K562 (cell line): Measurements from ENCODE around the gene PCDH12. TPM values are rescaled to one million over a fixed set of nuclear protein-coding genes. Genes with fewer than 3 reads are reported as not detected.

Experiments
- E2F1 ChIP-seq: sonication (generic); formaldehyde crosslinking; IDR thresholded peaks from 2 replicates; pipeline ENCODE4 v1.8.1; 2023; ENCODE audit warnings: mild to moderate bottlenecking, missing genetic modification reagents, moderate library complexity
- ELF1 ChIP-seq: fragments of 200-800 bp; sonication (Bioruptor generic); IDR thresholded peaks from 2 replicates; pipeline ENCODE4 v1.6.1; 2016; ENCODE audit warnings: missing genetic modification characterization, missing compliant biosample characterization
- GTF2E2 ChIP-seq: fragments of 200-800 bp; sonication (Bioruptor generic); IDR thresholded peaks from 2 replicates; pipeline ENCODE4 v1.6.1; 2016; ENCODE audit warnings: missing genetic modification characterization, missing compliant biosample characterization
- HDGF ChIP-seq: fragments of 450-650 bp; IDR thresholded peaks from 2 replicates; pipeline ENCODE4 v1.6.1; 2016
- JUNB ChIP-seq: fragments of 450-650 bp; formaldehyde crosslinking; conservative IDR thresholded peaks from 2 replicates; pipeline ENCODE4 v1.4.0; 2020; ENCODE audit warnings: mild to moderate bottlenecking
- NR2C1 ChIP-seq, 2 experiments: fragments of 450-650 bp; IDR thresholded peaks; 2 replicates each; pipeline ENCODE4 v1.6.1; 2017; ENCODE audit warnings: mild to moderate bottlenecking in 2 of 2, antibody characterized with exemption in 1 of 2, inconsistent platforms in 1 of 2, missing compliant biosample characterization in 1 of 2, missing genetic modification characterization in 1 of 2
- POLR2AphosphoS5 ChIP-seq: IDR thresholded peaks from 2 replicates; pipeline ENCODE4 v1.6.1; 2011; ENCODE audit warnings: mild to moderate bottlenecking, low read depth, low read length, moderate library complexity; ENCODE audit not compliant: control insufficient read depth, insufficient read depth
- RCOR1 ChIP-seq, 2 experiments: IDR thresholded peaks; 2 replicates each; pipeline ENCODE4 v1.6.1; 2012; ENCODE audit warnings: low read depth in 2 of 2, low read length in 2 of 2, borderline replicate concordance in 1 of 2, improper control_type of control experiment in 1 of 2
- SNIP1 ChIP-seq: fragments of 450-650 bp; IDR thresholded peaks from 2 replicates; pipeline ENCODE4 v1.7.1; 2017; ENCODE audit warnings: low read depth, mild to moderate bottlenecking
- SP1 ChIP-seq: sonication (generic); formaldehyde crosslinking; IDR thresholded peaks from 2 replicates; pipeline ENCODE4 v1.8.1; 2022; ENCODE audit warnings: mild to moderate bottlenecking, missing genetic modification reagents
- TEAD2 ChIP-seq: fragments of 450-650 bp; IDR thresholded peaks from 2 replicates; pipeline ENCODE4 v1.6.1; 2016; ENCODE audit warnings: missing genetic modification characterization, control low read depth, missing compliant biosample characterization
- TRIM24 ChIP-seq, 2 experiments: fragments of 450-650 bp; IDR thresholded peaks; 2 replicates each; pipeline ENCODE4 v1.6.1; 2016
- UBTF ChIP-seq, 2 experiments: IDR thresholded peaks; 2 replicates each; pipeline ENCODE4 v1.6.1; 2012; ENCODE audit warnings: improper control_type of control experiment in 2 of 2, low read depth in 2 of 2, low read length in 2 of 2, borderline replicate concordance in 1 of 2
- WHSC1 ChIP-seq: IDR thresholded peaks from one replicate; pipeline ENCODE4 v1.6.1; 2012; ENCODE audit warnings: low read length, control low read depth, inconsistent platforms
- YY1 ChIP-seq, 3 experiments: IDR thresholded peaks; 2 replicates each; pipeline ENCODE4 v1.6.1; 2011; ENCODE audit warnings: low read length in 2 of 3, mild to moderate bottlenecking in 2 of 3, moderate library complexity in 2 of 3, borderline replicate concordance in 1 of 3, control low read depth in 1 of 3, low read depth in 1 of 3; ENCODE audit not compliant: insufficient read depth in 3 of 3, insufficient replicate concordance in 2 of 3, control insufficient read depth in 1 of 3, insufficient read length in 1 of 3; ENCODE audit errors: extremely low read depth in 1 of 3
- ZFP1 ChIP-seq: fragments of 450-650 bp; formaldehyde crosslinking; IDR thresholded peaks from 2 replicates; pipeline ENCODE4 v1.4.0; 2020; ENCODE audit warnings: mild to moderate bottlenecking, mixed read lengths
- ZFP91 ChIP-seq: sonication (generic); formaldehyde crosslinking; IDR thresholded peaks from 2 replicates; pipeline ENCODE4 v1.8.0; 2022; ENCODE audit warnings: mild to moderate bottlenecking, missing genetic modification reagents
- ZKSCAN1 ChIP-seq: fragments of 150-350 bp; IDR thresholded peaks from 2 replicates; pipeline ENCODE4 v1.6.1; 2016; ENCODE audit warnings: low read depth, low read length
- ZNF316 ChIP-seq: fragments of 450-650 bp; IDR thresholded peaks from 2 replicates; pipeline ENCODE4 v1.6.1; 2016
- ZNF511 ChIP-seq: sonication (generic); formaldehyde crosslinking; IDR thresholded peaks from 2 replicates; pipeline ENCODE4 v1.8.0; 2022; ENCODE audit warnings: mild to moderate bottlenecking, missing genetic modification reagents
- ZNF57 ChIP-seq: fragments of 450-650 bp; formaldehyde crosslinking; IDR thresholded peaks from 2 replicates; pipeline ENCODE4 v1.4.0; 2020; ENCODE audit warnings: mild to moderate bottlenecking, moderate library complexity
- polyA plus RNA-seq, 8 experiments: library from polyadenylated mRNA; depleted of rRNA in 4 of 8; stranded (reverse) in 5 of 8; unstranded in 3 of 8; fragments of >200 nt; fragmentation: Nextera tagmentation in 2 of 8; fragmentation: Illumina TruSeq in 1 of 8; extraction: Ambion mirVana in 2 of 8; extraction: Trizol in 1 of 8; gene quantifications; 2 replicates each; pipeline versions ENCODE4 v1.2.1 to v1.2.3, GENCODE V29; 2011 to 2014; ENCODE audit warnings: inconsistent platforms in 1 of 8, missing spikeins in 1 of 8
- total RNA-seq, 7 experiments: library from RNA; depleted of rRNA in 6 of 7; stranded (reverse); fragments of >200 nt in 6 of 7; fragmentation: Illumina TruSeq in 2 of 7; extraction: Trizol in 2 of 7; gene quantifications; 2 replicates each; pipeline versions ENCODE4 v1.2.1 to v1.2.3, GENCODE V29; 2011 to 2021; ENCODE audit warnings: low replicate concordance in 1 of 7

Gene PCDH12
- total and polyA plus RNA-seq, 9 of the 15 experiments (the other 6 are each of a cell fraction or from before 2014, with no cell fraction given), result 0.01 to 0.04 (median 0.01) TPM; not detected in 4

- TF ChIP-seq ZFP91, result no peak
- no peak for TF ChIP-seq ZNF57
- TF ChIP-seq E2F1 (CRISPR knock-in tag), result 0 out of 2 replicates have a peak, but pooled peaks have one; percentile 48
- TF ChIP-seq RCOR1 (IDR thresholded peaks at IDR 0.05; ENCODE audit: borderline replicate concordance in 1 of 2, low read depth in 2 of 2, low read length in 2 of 2), result peak in 1 of 2 experiments; percentile 28; a peak in 1 of 4 replicates
- TF ChIP-seq JUNB, result no peak
- no peak for TF ChIP-seq NR2C1 (IDR thresholded peaks at IDR 0.05)
- TF ChIP-seq NR2C1 (tag; IDR thresholded peaks at IDR 0.05), result no peak
- TF ChIP-seq TRIM24 (IDR thresholded peaks at IDR 0.05), result 0 out of 4 replicates have a peak, but pooled peaks of 1 of the 2 experiments have one; percentile 17
- TF ChIP-seq ZKSCAN1, result no peak
- TF ChIP-seq TEAD2, result 0 out of 2 replicates have a peak, but pooled peaks have one; percentile 33
- TF ChIP-seq POLR2AphosphoS5, result peak; percentile 77
- no peak for TF ChIP-seq WHSC1
- TF ChIP-seq YY1 (IDR thresholded peaks at IDR 0.05; ENCODE audit: borderline replicate concordance in 1 of 3, control insufficient read depth in 1 of 3, extremely low read depth in 1 of 3, insufficient read depth in 3 of 3, insufficient read length in 1 of 3, insufficient replicate concordance in 2 of 3, low read depth in 1 of 3, low read length in 2 of 3), result peak in 1 of 3 experiments; percentile 66
- peak; percentile 86; the same call in 1 of the 2 replicates for TF ChIP-seq GTF2E2 (tag)
- TF ChIP-seq UBTF (IDR thresholded peaks at IDR 0.05; ENCODE audit: borderline replicate concordance in 1 of 2, low read depth in 2 of 2, low read length in 2 of 2), result no peak
- 0 out of 2 replicates have a peak, but pooled peaks have one; percentile 58 for TF ChIP-seq ZNF511 (CRISPR knock-in tag)
- peak; percentile 64; the same call in 1 of the 2 replicates for TF ChIP-seq HDGF
- TF ChIP-seq ZFP1 (CRISPR knock-in tag), result no peak
- 0 out of 2 replicates have a peak, but pooled peaks have one; percentile 42 for TF ChIP-seq SNIP1
- TF ChIP-seq ELF1, result peak; percentile 91
- no peak for TF ChIP-seq ZNF316
- TF ChIP-seq SP1 (CRISPR knock-in tag), result peak; percentile 94
Observed at GRCh38 chr5:141923448-141924313, 34.3 kb downstream of the PCDH12 start, which contains the start of gene DELE1 (continued).
